HepG2 (cell line): ENCODE measurements around the gene NCBP2. TPM values are rescaled to one million over a fixed set of nuclear protein-coding genes. Genes with fewer than 3 reads are reported as not detected.

ENCODE experiments used
- AGO1 ChIP-seq: fragments of 200-400 bp; formaldehyde crosslinking; IDR thresholded peaks from 2 replicates; pipeline ENCODE4 v1.6.1; 2017; ENCODE audit warnings: mild to moderate bottlenecking, low read depth, low read length, moderate library complexity; ENCODE audit not compliant: poor library complexity, severe bottlenecking
- ARID4A ChIP-seq: sonication (generic); formaldehyde crosslinking; IDR thresholded peaks from 2 replicates; pipeline ENCODE4 v1.5.0; 2020; ENCODE audit warnings: mild to moderate bottlenecking, missing genetic modification reagents, borderline replicate concordance
- IKZF1 ChIP-seq: fragments of 450-650 bp; IDR thresholded peaks from 2 replicates; pipeline ENCODE4 v1.7.1; 2016
- KDM1A ChIP-seq: IDR thresholded peaks from 2 replicates; pipeline ENCODE4 v1.6.1; 2016; ENCODE audit warnings: missing compliant biosample characterization
- NFAT5 ChIP-seq: sonication (generic); formaldehyde crosslinking; IDR thresholded peaks from 2 replicates; pipeline ENCODE4 v1.4.0; 2020; ENCODE audit warnings: missing genetic modification reagents
- PAWR ChIP-seq: sonication (generic); formaldehyde crosslinking; IDR thresholded peaks from 2 replicates; pipeline ENCODE4 v1.4.0; 2020; ENCODE audit warnings: missing genetic modification reagents, mild to moderate bottlenecking, borderline replicate concordance
- PBX3 ChIP-seq: sonication (generic); formaldehyde crosslinking; IDR thresholded peaks from 2 replicates; pipeline ENCODE4 v1.8.1; 2023; ENCODE audit warnings: missing genetic modification reagents, inconsistent platforms, borderline replicate concordance
- PHF5A ChIP-seq: IDR thresholded peaks from one replicate; pipeline ENCODE4 v1.6.1; 2018; ENCODE audit warnings: low read depth, missing genetic modification reagents; ENCODE audit not compliant: unreplicated experiment
- ZEB1 ChIP-seq: IDR thresholded peaks from 2 replicates; pipeline ENCODE4 v1.6.1; 2012; ENCODE audit warnings: mild to moderate bottlenecking, low read depth, inconsistent platforms; ENCODE audit not compliant: insufficient replicate concordance
- ZNF773 ChIP-seq: sonication (generic); formaldehyde crosslinking; IDR thresholded peaks from 2 replicates; pipeline ENCODE4 v1.4.0; 2020; ENCODE audit warnings: missing genetic modification reagents, borderline replicate concordance
- ZSCAN25 ChIP-seq: sonication (generic); formaldehyde crosslinking; IDR thresholded peaks from 2 replicates; pipeline ENCODE4 v1.8.0; 2022; ENCODE audit warnings: mild to moderate bottlenecking, missing genetic modification reagents
- polyA plus RNA-seq, 8 experiments: library from polyadenylated mRNA; depleted of rRNA in 3 of 8; stranded (reverse) in 7 of 8; unstranded in 1 of 8; fragments of >200 nt; fragmentation: Illumina TruSeq in 4 of 8; extraction: Trizol in 4 of 8; gene quantifications; 2 replicates each; pipeline versions ENCODE4 v1.2.1 to v1.2.3, GENCODE V29; 2011 to 2016; ENCODE audit warnings: low read depth in 4 of 8, missing spikeins in 1 of 8, mixed read lengths in 1 of 8; ENCODE audit not compliant: insufficient read depth in 1 of 8
- total RNA-seq, 5 experiments: library from RNA; depleted of rRNA; stranded (reverse); fragments of >200 nt; fragmentation: Illumina TruSeq; extraction: Trizol; gene quantifications; 2 replicates each; pipeline ENCODE4 v1.2.3, GENCODE V29; 2016; ENCODE audit warnings: low read depth in 1 of 5
- TF ChIP-seq, protein P1 (sequence below): sonication (generic); formaldehyde crosslinking; IDR thresholded peaks from 2 replicates; pipeline ENCODE4 v1.8.1; 2023; ENCODE audit warnings: mild to moderate bottlenecking, inconsistent platforms, moderate library complexity, missing genetic modification reagents, borderline replicate concordance

NCBP2 gene
- total and polyA plus RNA-seq, 2 of the 13 experiments (the other 11 are each of a cell fraction or from before 2014, with no cell fraction given) = 58.7 to 95.5 TPM

- TF ChIP-seq NFAT5 (CRISPR knock-in tag) = no peak; the same call in 1 of the 2 replicates
- no peak for TF ChIP-seq ZNF773
- TF ChIP-seq PHF5A (CRISPR knock-in tag) = no peak
- TF ChIP-seq ZSCAN25 (CRISPR knock-in tag) = no peak; the same call in none of the 2 replicates
- TF ChIP-seq PAWR (CRISPR knock-in tag) = no peak
- TF ChIP-seq AGO1 = no peak
- no peak for TF ChIP-seq IKZF1
- TF ChIP-seq ZEB1 = no peak
- TF ChIP-seq, protein P1, sequence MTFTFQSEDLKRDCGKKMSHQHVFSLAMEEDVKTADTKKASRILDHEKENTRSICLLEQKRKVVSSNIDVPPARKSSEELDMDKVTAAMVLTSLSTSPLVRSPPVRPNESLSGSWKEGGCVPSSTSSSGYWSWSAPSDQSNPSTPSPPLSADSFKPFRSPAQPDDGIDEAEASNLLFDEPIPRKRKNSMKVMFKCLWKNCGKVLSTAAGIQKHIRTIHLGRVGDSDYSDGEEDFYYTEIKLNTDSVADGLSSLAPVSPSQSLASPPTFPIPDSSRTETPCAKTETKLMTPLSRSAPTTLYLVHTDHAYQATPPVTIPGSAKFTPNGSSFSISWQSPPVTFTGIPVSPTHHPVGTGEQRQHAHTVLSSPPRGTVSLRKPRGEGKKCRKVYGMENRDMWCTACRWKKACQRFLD (CRISPR knock-in tag) = no peak
- TF ChIP-seq ARID4A (CRISPR knock-in tag) = no peak
- no peak for TF ChIP-seq KDM1A (CRISPR knock-in tag)
- no peak for TF ChIP-seq PBX3 (CRISPR knock-in tag)
Measured at GRCh38 chr3:196969660-196970546, 27.6 kb upstream of the NCBP2 start (continued).
